Ramos (cell line): ENCODE results near the gene DNASE1L1.

Experiments
- in situ Hi-C: fragments of 300-500 bp; cut with MboI; formaldehyde crosslinking; loops from one replicate; pipeline ENCODE4 v1.14.3; 2022; ENCODE audit warnings: low sequenced_read_pairs; ENCODE audit not compliant: unreplicated experiment

The DNASE1L1 gene

DNA sequence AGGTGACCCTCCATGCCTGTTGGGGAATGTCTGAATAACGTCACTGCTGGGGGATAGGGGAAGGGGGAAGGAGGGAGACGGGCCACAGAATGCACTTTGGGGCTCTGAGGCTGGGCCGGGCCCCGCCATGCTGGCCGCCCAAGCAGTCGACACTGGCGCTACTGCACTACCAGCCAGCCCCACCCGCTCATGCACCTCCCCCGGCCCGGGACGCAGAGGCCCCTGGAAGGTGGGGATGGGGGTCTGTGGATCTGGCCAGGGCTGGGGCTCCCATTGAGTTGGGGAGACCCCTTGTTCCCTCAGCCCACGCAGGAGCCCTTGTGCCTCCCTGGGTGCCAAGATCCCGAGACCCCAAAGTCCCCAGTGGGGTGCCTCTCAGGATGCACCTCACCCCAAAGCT lies 52.5 kb downstream of the DNASE1L1 start:
- in situ Hi-C loops: no loop called here

DNA sequence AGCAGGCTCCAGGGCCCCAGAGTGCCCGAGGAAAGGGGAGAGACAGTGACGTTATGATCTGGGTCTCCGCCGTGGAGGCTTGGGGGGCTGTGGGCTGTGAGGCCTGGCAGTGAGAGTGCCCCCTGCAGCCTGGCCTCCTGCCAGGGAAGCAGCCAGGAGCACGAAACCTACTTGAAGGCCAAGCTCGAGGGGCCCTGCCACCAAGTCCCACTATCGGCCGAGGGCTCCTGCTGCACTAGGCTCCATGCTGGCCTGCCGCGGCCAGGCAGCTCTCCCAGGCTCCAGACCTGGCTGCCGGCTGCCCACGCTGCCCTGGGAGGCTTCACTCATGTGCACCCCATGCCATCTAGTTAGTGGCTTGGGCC lies 53.3 kb downstream of the DNASE1L1 start:
- in situ Hi-C loops: no loop called here

DNA sequence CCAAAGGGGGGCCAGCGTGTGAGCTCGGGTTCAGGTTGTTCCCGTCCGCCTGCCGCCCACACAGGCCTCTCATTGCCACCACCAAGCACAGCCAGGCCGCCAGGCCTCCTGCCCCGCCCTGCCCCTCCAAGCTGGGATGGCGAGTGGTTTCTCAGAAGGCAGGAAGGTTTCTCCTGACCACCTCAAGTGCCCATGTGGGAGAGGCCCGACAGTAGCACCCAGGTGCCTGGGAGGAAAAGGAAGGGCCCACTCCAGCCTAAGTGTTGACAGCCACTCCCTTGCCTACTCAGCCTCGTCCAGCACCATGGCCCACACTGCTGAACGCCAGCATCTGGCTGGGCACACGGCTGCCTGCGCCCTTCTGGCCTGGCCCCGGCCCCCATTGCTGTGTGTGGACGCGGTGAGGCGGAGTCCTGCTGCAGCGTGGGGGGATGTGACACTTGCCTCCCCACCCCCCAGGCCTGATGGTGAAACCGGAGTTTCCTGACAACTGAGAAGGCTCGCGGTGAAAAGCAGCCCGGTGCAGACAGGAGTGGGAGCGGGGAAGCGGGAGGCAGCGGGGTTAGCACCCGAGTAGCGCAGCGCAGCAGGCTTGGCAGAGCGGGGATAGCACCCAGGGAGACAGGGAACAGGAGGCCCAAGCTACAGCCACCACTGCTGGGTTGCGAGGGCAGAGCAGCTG lies 53.8 kb downstream of the DNASE1L1 start:
- in situ Hi-C loops: no loop called here

DNA sequence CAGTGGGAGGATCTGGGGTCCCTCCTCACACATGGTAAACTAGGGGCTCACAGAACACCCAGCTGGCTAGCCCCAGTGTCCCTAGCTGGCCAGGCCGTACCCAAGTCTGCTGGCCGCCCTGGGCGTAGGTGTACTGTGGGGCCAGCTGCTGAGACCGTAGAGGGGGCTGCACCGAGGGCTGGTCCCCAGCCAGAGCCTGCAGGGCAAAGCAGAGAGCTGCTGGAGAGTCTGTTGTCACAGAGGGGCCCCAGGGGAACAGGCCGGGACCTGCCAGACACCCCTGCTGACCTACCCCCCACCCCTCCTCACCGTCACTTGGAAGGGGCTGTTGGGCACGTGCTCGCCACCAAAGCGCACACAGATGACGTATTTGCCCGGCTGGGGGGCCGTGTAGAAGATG lies 54.5 kb downstream of the DNASE1L1 start:
- in situ Hi-C loops: no loop called here

DNA sequence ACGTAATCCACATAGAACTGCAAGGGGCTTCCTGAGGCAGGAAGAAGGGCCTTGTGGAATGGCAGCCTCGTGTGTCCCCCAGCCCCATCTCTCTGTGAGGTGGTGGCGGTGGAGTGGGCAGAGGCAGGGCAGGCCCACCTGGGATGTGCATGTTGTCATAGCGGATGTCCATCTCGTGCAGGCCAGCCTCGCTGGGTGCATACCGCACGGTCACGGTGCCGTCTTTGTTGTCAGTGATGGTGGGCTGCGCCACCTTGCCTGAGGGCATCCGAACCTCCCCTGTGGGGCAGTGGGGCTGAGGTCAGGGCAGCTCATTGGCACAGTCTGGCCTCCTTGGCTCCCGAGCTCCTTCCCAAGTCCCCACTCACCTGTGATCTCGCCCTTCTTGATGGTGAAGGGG lies 55.0 kb downstream of the DNASE1L1 start:
- in situ Hi-C loops: no loop called here

DNA sequence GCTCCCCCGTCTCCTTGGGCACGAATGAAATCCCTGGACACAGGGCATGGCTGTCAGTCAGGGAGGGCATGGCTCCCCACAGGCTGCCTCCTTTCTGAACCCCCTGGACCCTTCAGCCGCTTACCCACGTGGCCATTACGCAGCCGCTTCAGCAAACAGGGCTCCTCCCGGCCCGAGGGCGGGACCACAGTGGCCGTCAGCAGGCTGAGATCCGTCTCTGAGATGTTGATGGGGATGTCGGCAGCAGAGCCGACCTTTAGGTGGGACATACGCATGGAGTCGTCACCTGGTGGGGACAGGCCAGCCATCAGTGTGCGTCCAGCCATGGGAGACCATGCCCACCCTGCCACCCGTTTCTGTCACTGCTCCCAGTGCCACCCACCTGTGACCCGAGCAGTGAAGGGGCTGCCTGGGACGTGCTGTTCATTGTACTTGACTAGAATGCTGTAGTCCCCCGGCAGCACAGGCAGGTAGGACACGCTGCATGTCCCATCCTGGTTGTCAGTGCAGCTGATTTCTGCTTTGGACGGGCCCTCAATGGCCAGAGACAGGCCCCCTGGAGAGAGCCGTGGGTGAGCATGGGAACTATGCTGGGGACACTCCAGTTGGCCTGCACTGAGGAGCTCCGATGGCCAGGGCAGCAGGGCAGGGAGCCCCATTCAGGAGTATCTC lies 55.7 kb downstream of the DNASE1L1 start:
- in situ Hi-C loops: no loop called here

DNA sequence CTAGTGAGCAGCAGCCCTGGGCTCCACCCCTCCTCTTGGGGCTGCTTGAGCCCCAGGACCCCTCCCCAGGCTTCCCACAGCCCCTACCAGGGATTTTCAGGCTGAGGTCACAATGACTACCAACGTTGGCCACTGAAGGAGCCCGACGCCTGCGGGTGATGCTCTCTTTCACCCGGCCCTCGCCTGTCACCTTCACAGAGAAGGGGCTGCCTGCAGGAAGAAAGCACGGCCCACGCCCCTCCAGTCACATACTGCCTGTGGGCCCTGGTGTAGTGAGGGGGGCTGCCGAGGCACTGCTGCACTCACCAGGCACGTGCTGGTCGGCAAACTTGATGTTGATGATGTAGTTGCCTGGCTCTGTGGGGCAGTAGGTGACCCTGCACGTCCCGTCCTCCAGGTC lies 56.6 kb downstream of the DNASE1L1 start:
- in situ Hi-C loops: no loop called here

DNA sequence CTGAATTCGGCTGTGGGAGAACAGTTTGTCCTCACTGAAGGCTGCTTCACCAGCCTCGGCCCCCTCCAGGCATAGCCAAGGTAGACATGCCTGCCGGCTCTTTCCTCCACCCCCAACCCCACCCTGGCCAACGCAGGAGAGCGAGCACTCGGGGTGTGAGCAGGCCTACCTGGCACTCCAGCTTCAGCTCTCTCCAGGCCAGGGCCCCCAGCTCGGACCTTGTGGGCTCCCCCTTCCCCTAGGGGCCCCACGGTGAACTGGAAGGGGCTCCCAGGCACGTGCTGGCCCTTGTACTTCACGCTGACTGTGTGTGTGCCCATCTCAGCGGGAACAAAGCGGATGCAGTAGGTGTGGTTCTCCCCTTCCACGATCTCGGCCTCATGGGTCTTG lies 57.0 kb downstream of the DNASE1L1 start:
- in situ Hi-C loops: no loop called here
